Neural cell (in vitro differentiated cells): ENCODE results near the gene PPAN. TPM values are rescaled to one million over a fixed set of nuclear protein-coding genes. Genes with fewer than 3 reads are reported as not detected.

ENCODE experiments used
- H2AFZ ChIP-seq: fragments of 200-600, 300-800 bp; sonication (generic), shearing (Covaris generic); 2 replicates; pipeline ENCODE4 v1.6.0; 2014; ENCODE audit warnings: low read depth, mild to moderate bottlenecking, antibody characterized with exemption, low read length, moderate library complexity
- H3F3A ChIP-seq: fragments of 200-600 bp; shearing (Covaris generic); 2 replicates; pipeline ENCODE4 v1.6.1; 2016; ENCODE audit warnings: mild to moderate bottlenecking, moderate library complexity, mixed read lengths, antibody characterized with exemption, low read length; ENCODE audit not compliant: insufficient read depth, poor library complexity, severe bottlenecking
- H3K27ac ChIP-seq: fragments of 200-600, 300-800 bp; sonication (generic), shearing (Covaris generic); 2 replicates; pipeline ENCODE4 v1.5.1; 2014; ENCODE audit warnings: mild to moderate bottlenecking, low read length, moderate library complexity
- H3K27me3 ChIP-seq: fragments of 300-800, 200-600 bp; sonication (generic), shearing (Covaris generic); 2 replicates; pipeline ENCODE4 v1.6.0; 2014; ENCODE audit warnings: mild to moderate bottlenecking, low read depth, low read length, moderate library complexity; ENCODE audit not compliant: insufficient read depth
- H3K36me3 ChIP-seq: fragments of 300-800, 200-600 bp; sonication (generic), shearing (Covaris generic); 2 replicates; pipeline ENCODE4 v1.5.1; 2014; ENCODE audit warnings: mild to moderate bottlenecking, antibody characterized with exemption, low read length, moderate library complexity; ENCODE audit not compliant: insufficient read depth
- H3K4me2 ChIP-seq: fragments of 300-800, 200-600 bp; sonication (generic), shearing (Covaris generic); 2 replicates; pipeline ENCODE4 v1.6.0; 2014; ENCODE audit warnings: mild to moderate bottlenecking, low read length
- H3K4me3 ChIP-seq: fragments of 300-800, 200-600 bp; sonication (generic), shearing (Covaris generic); 2 replicates; pipeline ENCODE4 v1.5.1; 2014; ENCODE audit warnings: mild to moderate bottlenecking, low read length, moderate library complexity
- H3K79me2 ChIP-seq: fragments of 200-600 bp; shearing (Covaris generic); replicated peaks from 2 replicates; pipeline ENCODE4 v1.6.0; 2014; ENCODE audit warnings: mild to moderate bottlenecking, low read length, moderate library complexity; ENCODE audit not compliant: insufficient read depth
- H3K9ac ChIP-seq: fragments of 300-800, 200-600 bp; sonication (generic), shearing (Covaris generic); 2 replicates; pipeline ENCODE4 v1.6.1; 2016; ENCODE audit warnings: mild to moderate bottlenecking, low read length, mixed read lengths
- H3K9me2 ChIP-seq: fragments of 200-600 bp; shearing (Covaris generic); 2 replicates; pipeline ENCODE4 v1.6.1; 2016; ENCODE audit warnings: mild to moderate bottlenecking, low read length, mixed read lengths; ENCODE audit not compliant: insufficient read depth
- H3K9me3 ChIP-seq: fragments of 200-600, 300-800 bp; sonication (generic), shearing (Covaris generic); 2 replicates; pipeline ENCODE4 v1.6.1; 2016; ENCODE audit warnings: mild to moderate bottlenecking, mixed run types, low read length, moderate library complexity, mixed read lengths
- H4K20me1 ChIP-seq: fragments of 200-600 bp; shearing (Covaris generic); 2 replicates; pipeline ENCODE4 v1.6.1; 2016; ENCODE audit warnings: mild to moderate bottlenecking, mixed run types; ENCODE audit not compliant: insufficient read depth
- CTCF ChIP-seq: fragments of 450-650 bp; IDR thresholded peaks from 2 replicates; pipeline ENCODE4 v1.5.1; 2014; ENCODE audit warnings: antibody characterized with exemption, mild to moderate bottlenecking, moderate library complexity; ENCODE audit not compliant: poor library complexity, severe bottlenecking
- EP300 ChIP-seq: fragments of 450-650 bp; conservative IDR thresholded peaks from 2 replicates; pipeline ENCODE4 v1.6.1; 2014; ENCODE audit warnings: antibody characterized with exemption, mild to moderate bottlenecking, moderate library complexity; ENCODE audit not compliant: poor library complexity, severe bottlenecking
- EZH2 ChIP-seq: fragments of 200-600, 300-800 bp; shearing (Covaris generic), sonication (generic); IDR thresholded peaks from 2 replicates; pipeline ENCODE4 v1.6.1; 2014; ENCODE audit warnings: antibody characterized with exemption, low read length, borderline replicate concordance, mild to moderate bottlenecking; ENCODE audit not compliant: insufficient read depth, poor library complexity, severe bottlenecking
- MXI1 ChIP-seq: fragments of 450-650 bp; conservative IDR thresholded peaks from 2 replicates; pipeline ENCODE4 v1.6.1; 2014; ENCODE audit warnings: antibody characterized with exemption, mild to moderate bottlenecking; ENCODE audit not compliant: poor library complexity, severe bottlenecking
- POLR2AphosphoS5 ChIP-seq: IDR thresholded peaks from 2 replicates; pipeline ENCODE4 v1.6.1; 2012
- RAD21 ChIP-seq: fragments of 450-650 bp; conservative IDR thresholded peaks from 2 replicates; pipeline ENCODE4 v1.6.1; 2014; ENCODE audit warnings: antibody characterized with exemption, mild to moderate bottlenecking, moderate library complexity
- REST ChIP-seq: IDR thresholded peaks from 2 replicates; pipeline ENCODE4 v1.6.1; 2012; ENCODE audit warnings: borderline replicate concordance
- SMC3 ChIP-seq: fragments of 450-650 bp; conservative IDR thresholded peaks from 2 replicates; pipeline ENCODE4 v1.6.1; 2014; ENCODE audit warnings: antibody characterized with exemption, mild to moderate bottlenecking, moderate library complexity; ENCODE audit not compliant: poor library complexity
- TAF1 ChIP-seq: IDR thresholded peaks from 2 replicates; pipeline ENCODE4 v1.6.1; 2012; ENCODE audit warnings: low read depth
- polyA plus RNA-seq: library from polyadenylated mRNA; depleted of rRNA; stranded (reverse); fragments of >200 nt; gene quantifications from 2 replicates; pipeline ENCODE4 v1.2.3, GENCODE V29; 2014

PPAN gene
- polyA plus RNA-seq, 1 donor from 2014 or later, result 13.9 TPM

GRCh38 chr19:10102787-10103236, 3.4 kb upstream of the PPAN start:
- no peak overlapping the region for H2AFZ ChIP-seq
- peaks cover 12% of the 10 kb centered on the region for H3K79me2 ChIP-seq
- no peaks in the 10 kb centered on the region for H3K36me3 ChIP-seq
- no peaks in the 10 kb centered on the region for H3K27me3 ChIP-seq
- no peak overlapping the region for H3K4me3 ChIP-seq
- no peak overlapping the region for H3K27ac ChIP-seq
- no peak overlapping the region for H3K9ac ChIP-seq
- H4K20me1 ChIP-seq, result no peaks in the 10 kb centered on the region
- TF ChIP-seq RAD21, result no peak
- no peak for TF ChIP-seq EP300
- no peak for TF ChIP-seq POLR2AphosphoS5
- no peak for TF ChIP-seq MXI1
- TF ChIP-seq SMC3, result no peak
- TF ChIP-seq REST, result no peak
- H3K9me2 ChIP-seq, result no peaks in the 10 kb centered on the region
- H3F3A ChIP-seq, result no peaks in the 10 kb centered on the region
- H3K9me3 ChIP-seq, result no peaks in the 10 kb centered on the region
- no peak overlapping the region for H3K4me2 ChIP-seq

- H3K9ac ChIP-seq, result no peak overlapping the region
- H3K36me3 ChIP-seq, result no peaks in the 10 kb centered on the region
- H3K4me3 ChIP-seq, result no peak overlapping the region
- no peaks in the 10 kb centered on the region for H3K9me2 ChIP-seq
- no peak for TF ChIP-seq REST
- TF ChIP-seq EP300, result no peak
- TF ChIP-seq CTCF, result no peak
- no peak for TF ChIP-seq MXI1
- no peak for TF ChIP-seq RAD21
- TF ChIP-seq TAF1, result no peak
- no peak for TF ChIP-seq EZH2
- no peak for TF ChIP-seq SMC3
- no peak for TF ChIP-seq POLR2AphosphoS5
- H2AFZ ChIP-seq, result no peak overlapping the region
- no peak overlapping the region for H3K27ac ChIP-seq
- H3K9me3 ChIP-seq, result no peaks in the 10 kb centered on the region
- no peak overlapping the region for H3K4me2 ChIP-seq
- H3F3A ChIP-seq, result no peaks in the 10 kb centered on the region
- no peaks in the 10 kb centered on the region for H3K27me3 ChIP-seq
- H4K20me1 ChIP-seq, result no peaks in the 10 kb centered on the region
- peaks cover 12% of the 10 kb centered on the region for H3K79me2 ChIP-seq
These were observed 2.0 kb upstream of the PPAN start for GRCh38 chr19:10104130-10104513.
